Sigmoid colon (tissue), 7 donors: ENCODE measurements around the gene NECTIN2. TPM values are rescaled to one million over a fixed set of nuclear protein-coding genes. Genes with fewer than 3 reads are reported as not detected.

Source experiments
- DNase-seq: peaks from one replicate; pipeline ENCODE4 v3.0.0-alpha.2; 2019
- H3K27ac ChIP-seq, 4 donors: fragments of 200-600 bp; sonication (generic); one replicate each; pipeline ENCODE4 v1.5.1; 2016 to 2019; ENCODE audit warnings: mild to moderate bottlenecking in 1 of 4
- H3K27me3 ChIP-seq, 3 donors: fragments of 200-600 bp; sonication (generic); one replicate each; pipeline ENCODE4 v1.5.1; 2019; ENCODE audit warnings: mild to moderate bottlenecking in 1 of 3
- H3K36me3 ChIP-seq, 4 donors: fragments of 200-600 bp; sonication (generic); one replicate each; pipeline ENCODE4 v1.5.1; 2016 to 2019
- H3K4me1 ChIP-seq, 4 donors: fragments of 200-600 bp; sonication (generic); one replicate each; pipeline ENCODE4 v1.5.1; 2017 to 2019
- H3K4me3 ChIP-seq, 4 donors: fragments of 200-600 bp; sonication (generic); one replicate each; pipeline ENCODE4 v1.5.1; 2017 to 2019; ENCODE audit warnings: mild to moderate bottlenecking in 2 of 4, moderate library complexity in 1 of 4
- H3K9me3 ChIP-seq, 4 donors: fragments of 200-600 bp in 3 of 4; sonication (generic) in 3 of 4; one replicate each; pipeline versions ENCODE4 v1.5.1 to v1.6.1; 2013 to 2019
- EP300 ChIP-seq, 4 donors: sonication (generic); formaldehyde crosslinking; IDR thresholded peaks; one replicate each; pipeline ENCODE4 v1.6.1; 2017; ENCODE audit warnings: antibody characterized with exemption in 4 of 4
- POLR2A ChIP-seq, 2 donors: fragments of 450-650 bp; IDR thresholded peaks; one replicate each; pipeline ENCODE4 v1.6.1; 2016; ENCODE audit warnings: antibody characterized with exemption in 2 of 2, mild to moderate bottlenecking in 2 of 2, moderate library complexity in 2 of 2
- POLR2AphosphoS5 ChIP-seq, 4 donors: sonication (generic); formaldehyde crosslinking; IDR thresholded peaks; one replicate each; pipeline ENCODE4 v1.6.1; 2017; ENCODE audit warnings: antibody characterized with exemption in 4 of 4
- WGBS, 2 donors: extraction: QIAGEN DNeasy Blood & Tissue Kit; methylation state at CpG; one replicate each; pipeline ENCODE4 v1.1.7; 2013; 5-methylcytosine and 5-hydroxymethylcytosine counted together
- intact Hi-C: fragments of 100-400 bp; cut with DNase I; formaldehyde crosslinking; loops from one replicate; pipeline ENCODE4 v1.15.1; 2023
- polyA plus RNA-seq, 3 donors: library from polyadenylated mRNA; stranded (reverse); fragments of 200-250 nt; gene quantifications; one replicate each; pipeline ENCODE4 v1.2.3, GENCODE V29; 2013
- total RNA-seq, 4 donors: library from RNA; depleted of rRNA; stranded (reverse); fragments of >200 nt; gene quantifications; one replicate each; pipeline ENCODE4 v1.1.0, GENCODE V29; 2016
- TF ChIP-seq, protein P1 (sequence below), 4 experiments: fragments of 450-650 bp in 3 of 4; fragments of 200-600 bp in 1 of 4; IDR thresholded peaks; one replicate each; pipeline ENCODE4 v1.5.1; 2016 to 2019; ENCODE audit warnings: antibody characterized with exemption in 4 of 4, mild to moderate bottlenecking in 3 of 4, moderate library complexity in 2 of 4
- donor health status: healthy with polysubstance abuse.
- donor health status: Bipolar disorder and iron deficiency.
- donor health status: healthy.

Gene NECTIN2
- total and polyA plus RNA-seq, 7 donors: 15.6 to 68.6 (median 27.3) TPM

DNA sequence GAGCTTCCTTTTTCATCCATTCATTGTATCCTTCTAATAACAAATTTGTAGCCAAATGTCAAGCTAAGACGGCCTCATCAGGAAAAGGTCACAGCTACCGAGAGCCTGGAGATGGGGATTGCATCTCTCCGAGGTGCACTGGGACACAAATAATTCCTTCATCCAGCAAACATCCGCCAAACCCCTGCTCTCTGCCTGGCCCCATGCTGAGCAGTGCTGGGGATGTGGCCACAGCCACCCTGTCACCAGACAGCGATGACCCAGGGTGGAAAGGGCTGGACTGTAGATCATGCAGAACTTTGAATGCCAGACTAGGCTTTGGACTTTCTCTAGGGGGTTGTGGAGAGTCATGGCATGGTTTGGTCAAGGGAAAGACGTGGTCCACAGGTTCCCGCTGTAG is 46.8 kb downstream of the NECTIN2 start:
- no peak overlapping the region for H3K27ac ChIP-seq

DNA sequence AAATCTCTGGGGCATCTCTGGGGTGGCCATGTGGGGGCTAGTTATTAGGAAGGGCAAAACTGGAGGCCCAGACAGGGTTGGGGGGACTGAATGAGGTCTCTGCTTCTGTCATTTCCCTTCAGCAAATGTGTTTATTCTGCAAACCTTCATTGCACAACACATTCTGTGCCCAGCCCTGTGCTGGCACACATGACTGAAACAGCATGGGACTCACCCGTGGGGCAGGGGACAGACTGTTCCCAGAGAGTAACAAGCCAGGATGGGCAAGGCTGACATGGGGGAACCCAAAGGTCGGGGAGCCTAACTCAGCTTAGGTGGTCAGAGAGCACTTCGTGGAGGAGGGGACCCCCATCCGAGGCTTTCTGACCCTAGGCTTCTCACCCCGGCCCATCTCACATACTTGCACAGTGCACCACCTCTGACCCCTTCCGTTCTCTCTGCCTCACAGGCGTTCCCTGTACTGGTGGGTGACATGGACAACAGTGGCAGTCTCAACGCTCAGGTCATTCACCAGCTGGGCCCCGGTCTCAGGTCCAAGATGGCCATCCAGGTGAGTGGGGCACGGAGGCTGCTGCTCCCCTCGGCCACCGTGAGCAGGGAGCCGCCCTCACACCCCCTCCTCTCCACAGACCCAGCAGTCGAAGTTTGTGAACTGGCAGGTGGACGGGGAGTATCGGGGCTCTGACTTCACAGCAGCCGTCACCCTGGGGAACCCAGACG is 47.4 kb downstream of the NECTIN2 start:
- 94 to 95% methylated on average over 18 of the region's 18 CpGs for WGBS, 2 donors
- intact Hi-C loops: loop anchor here (5.0 kb wide), 1 partner anchor 359 kb away; the partner anchor contains the start of gene MARK4
- H3K4me3 ChIP-seq: no peak overlapping the region
- DNase-seq: no peak
- H3K9me3 ChIP-seq: no peaks in the 10 kb centered on the region
- H3K4me1 ChIP-seq: peaks cover 0 to 26% (median 24%) of the 10 kb centered on the region in 4 donors
- peaks cover 35 to 64% (median 46%) of the 10 kb centered on the region in 4 donors for H3K36me3 ChIP-seq
- TF ChIP-seq POLR2A (IDR thresholded peaks at IDR 0.05) (no peak), EP300 (IDR thresholded peaks at IDR 0.05) (no peak), POLR2AphosphoS5 (IDR thresholded peaks at IDR 0.05) (no peak)
- TF ChIP-seq, protein P1, sequence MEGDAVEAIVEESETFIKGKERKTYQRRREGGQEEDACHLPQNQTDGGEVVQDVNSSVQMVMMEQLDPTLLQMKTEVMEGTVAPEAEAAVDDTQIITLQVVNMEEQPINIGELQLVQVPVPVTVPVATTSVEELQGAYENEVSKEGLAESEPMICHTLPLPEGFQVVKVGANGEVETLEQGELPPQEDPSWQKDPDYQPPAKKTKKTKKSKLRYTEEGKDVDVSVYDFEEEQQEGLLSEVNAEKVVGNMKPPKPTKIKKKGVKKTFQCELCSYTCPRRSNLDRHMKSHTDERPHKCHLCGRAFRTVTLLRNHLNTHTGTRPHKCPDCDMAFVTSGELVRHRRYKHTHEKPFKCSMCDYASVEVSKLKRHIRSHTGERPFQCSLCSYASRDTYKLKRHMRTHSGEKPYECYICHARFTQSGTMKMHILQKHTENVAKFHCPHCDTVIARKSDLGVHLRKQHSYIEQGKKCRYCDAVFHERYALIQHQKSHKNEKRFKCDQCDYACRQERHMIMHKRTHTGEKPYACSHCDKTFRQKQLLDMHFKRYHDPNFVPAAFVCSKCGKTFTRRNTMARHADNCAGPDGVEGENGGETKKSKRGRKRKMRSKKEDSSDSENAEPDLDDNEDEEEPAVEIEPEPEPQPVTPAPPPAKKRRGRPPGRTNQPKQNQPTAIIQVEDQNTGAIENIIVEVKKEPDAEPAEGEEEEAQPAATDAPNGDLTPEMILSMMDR (IDR thresholded peaks at IDR 0.05): no peak
- H3K27me3 ChIP-seq: no peaks in the 10 kb centered on the region
- H3K27ac ChIP-seq: no peak overlapping the region

More for the DNA sequence above, 46.8 kb downstream of the NECTIN2 start:
- no peak overlapping the region for H3K4me3 ChIP-seq
- no peaks in the 10 kb centered on the region for H3K27me3 ChIP-seq
- H3K9me3 ChIP-seq: no peaks in the 10 kb centered on the region
- 90 to 93% methylated on average over 7 of the region's 7 CpGs for whole genome bisulfite sequencing, 2 donors
- peaks cover 0 to 26% (median 24%) of the 10 kb centered on the region in 4 donors for H3K4me1 ChIP-seq
- no peak for DNase-seq
- intact Hi-C loops: loop anchor here (5.0 kb wide), 1 partner anchor 359 kb away; the partner anchor contains the start of gene MARK4
- H3K36me3 ChIP-seq: peaks cover 35 to 64% (median 46%) of the 10 kb centered on the region in 4 donors
- TF ChIP-seq EP300 (IDR thresholded peaks at IDR 0.05): no peak
- TF ChIP-seq, protein P1 (IDR thresholded peaks at IDR 0.05): no peak
- TF ChIP-seq POLR2A (IDR thresholded peaks at IDR 0.05): no peak
- no peak for TF ChIP-seq POLR2AphosphoS5 (IDR thresholded peaks at IDR 0.05)

DNA sequence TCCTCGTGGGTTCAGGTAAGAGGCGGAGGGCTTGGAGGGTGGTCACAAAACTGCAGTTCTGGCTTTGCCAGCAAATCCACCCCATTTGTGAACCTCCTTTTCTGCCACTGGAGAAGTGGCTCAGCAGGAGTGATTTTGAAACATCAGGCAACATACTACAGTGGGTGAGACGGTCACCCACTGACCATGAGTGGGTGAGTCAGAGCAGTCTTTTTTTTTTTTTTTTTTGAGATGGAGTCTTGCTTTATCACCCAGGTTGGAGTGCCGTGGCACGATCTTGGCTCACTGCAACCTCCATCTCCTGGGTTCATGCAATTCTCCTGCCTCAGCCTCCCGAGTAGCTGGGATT is 47.9 kb downstream of the NECTIN2 start:
- peaks cover 35 to 63% (median 45%) of the 10 kb centered on the region in 4 donors for H3K36me3 ChIP-seq
- no peak for DNase-seq
- no peaks in the 10 kb centered on the region for H3K9me3 ChIP-seq
- H3K27ac ChIP-seq: no peak overlapping the region
- no peak for TF ChIP-seq POLR2AphosphoS5 (IDR thresholded peaks at IDR 0.05)
- TF ChIP-seq, protein P1 (IDR thresholded peaks at IDR 0.05): no peak
- TF ChIP-seq EP300 (IDR thresholded peaks at IDR 0.05): no peak
- no peak for TF ChIP-seq POLR2A (IDR thresholded peaks at IDR 0.05)
- intact Hi-C loops: loop anchor here (5.0 kb wide), 1 partner anchor 358 kb away; the partner anchor contains the start of gene MARK4
- no peaks in the 10 kb centered on the region for H3K27me3 ChIP-seq
- peaks cover 0 to 26% (median 24%) of the 10 kb centered on the region in 4 donors for H3K4me1 ChIP-seq
- no peak overlapping the region for H3K4me3 ChIP-seq
- WGBS, 2 donors: 95 to 97% methylated on average over 6 of the region's 6 CpGs

DNA sequence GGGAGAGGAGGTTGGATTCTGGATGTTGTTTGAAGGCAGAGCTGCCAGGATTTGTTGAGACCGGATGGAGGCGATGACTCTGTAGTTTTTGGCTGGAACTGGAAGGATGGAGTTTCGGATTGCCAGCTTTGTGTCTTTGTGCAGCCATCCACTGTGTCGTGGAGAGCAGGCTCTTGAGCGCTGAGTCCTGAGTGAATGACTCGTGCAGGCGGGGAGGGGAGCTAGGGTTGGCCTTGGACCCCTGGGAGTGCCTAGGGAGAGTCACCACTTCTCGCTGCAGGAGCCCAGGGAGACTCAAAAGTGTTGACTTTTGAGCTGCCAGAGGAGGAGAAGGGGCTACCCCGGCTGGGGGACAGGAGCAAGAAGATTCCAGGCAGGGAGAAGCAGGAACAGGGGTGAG is 48.8 kb downstream of the NECTIN2 start:
- no peaks in the 10 kb centered on the region for H3K9me3 ChIP-seq
- no peak for TF ChIP-seq POLR2A (IDR thresholded peaks at IDR 0.05)
- TF ChIP-seq POLR2AphosphoS5 (IDR thresholded peaks at IDR 0.05): no peak
- peaks cover 35 to 65% (median 45%) of the 10 kb centered on the region in 4 donors for H3K36me3 ChIP-seq
- H3K4me1 ChIP-seq: peaks cover 0 to 18% (median 16%) of the 10 kb centered on the region in 4 donors
- intact Hi-C loops: loop anchor here (5.0 kb wide), 1 partner anchor 357 kb away; the partner anchor contains the start of gene MARK4
- DNase-seq: no peak
- H3K27me3 ChIP-seq: no peaks in the 10 kb centered on the region
- WGBS, 2 donors: 86 to 87% methylated on average over 9 of the region's 9 CpGs
- H3K27ac ChIP-seq: no peak overlapping the region
- H3K4me3 ChIP-seq: no peak overlapping the region

DNA sequence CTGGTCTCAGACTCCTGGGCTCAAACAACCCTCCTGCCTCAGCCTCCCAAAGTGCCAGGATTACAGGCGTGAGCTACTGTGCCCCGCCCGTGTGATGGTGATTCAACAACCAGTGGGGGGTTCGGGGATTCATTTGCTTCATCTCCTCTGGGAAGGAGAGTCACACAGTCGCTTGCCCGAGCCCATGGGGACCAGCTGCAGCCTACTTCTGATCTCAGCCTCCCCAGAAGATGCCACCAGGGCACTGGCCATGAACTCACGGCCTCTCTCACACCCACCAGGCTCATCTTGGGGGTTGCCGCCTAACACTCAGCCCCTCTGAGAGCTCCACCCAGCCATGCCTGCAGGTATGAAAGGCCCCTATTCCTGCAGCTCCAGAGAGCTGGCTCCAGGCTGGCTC is 51.7 kb downstream of the NECTIN2 start:
- Histone ChIP-seq H3K4me3 (no peak overlapping the region), H3K36me3 (peaks cover 35 to 89% (median 57%) of the 10 kb centered on the region in 4 donors), H3K27ac (no peak overlapping the region), H3K4me1 (peaks cover 0 to 3% (median under 1%) of the 10 kb centered on the region in 4 donors), H3K9me3 (no peaks in the 10 kb centered on the region), H3K27me3 (no peaks in the 10 kb centered on the region)
- intact Hi-C loops: no loop called here
- TF ChIP-seq POLR2A (IDR thresholded peaks at IDR 0.05): no peak
- TF ChIP-seq, protein P1 (IDR thresholded peaks at IDR 0.05): no peak
- TF ChIP-seq EP300 (IDR thresholded peaks at IDR 0.05): no peak
- no peak for TF ChIP-seq POLR2AphosphoS5 (IDR thresholded peaks at IDR 0.05)
- no peak for DNase-seq
- 87 to 91% methylated on average over 8 of the region's 8 CpGs for WGBS, 2 donors
